GM19043 (cell line): ENCODE measurements around the gene CCNA2.
A peak's percentile ranks its signal among the peaks of the same experiment; 100 is the strongest.

Experiments
- ATAC-seq: cut with Tn5 transposase; IDR thresholded peaks from one replicate; pipeline ENCODE4 v1.9.1; 2021; ENCODE audit warnings: low read depth; ENCODE audit not compliant: unreplicated experiment

CCNA2 gene

GRCh38 chr4:121806411-121806810, 17.3 kb downstream of the CCNA2 start:
- ATAC-seq: no peak

DNA sequence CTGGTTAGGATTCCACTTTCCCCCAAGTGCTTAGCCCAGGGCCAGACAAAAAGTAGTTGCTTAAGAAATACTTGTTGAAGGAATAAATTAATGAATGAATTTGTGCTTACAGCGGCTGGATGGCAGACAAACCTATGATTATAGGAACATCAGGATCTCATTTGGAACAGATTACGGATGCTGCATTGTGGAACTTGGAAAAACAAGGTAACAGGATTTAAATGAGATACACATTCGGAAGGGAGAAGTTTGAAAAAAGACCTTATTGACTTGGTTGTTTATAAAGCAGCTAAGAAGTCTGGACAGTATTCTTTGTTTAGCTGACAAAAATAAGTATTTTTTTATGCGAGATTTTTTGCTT, 22.0 kb downstream of the CCNA2 start:
- no peak for ATAC-seq

DNA sequence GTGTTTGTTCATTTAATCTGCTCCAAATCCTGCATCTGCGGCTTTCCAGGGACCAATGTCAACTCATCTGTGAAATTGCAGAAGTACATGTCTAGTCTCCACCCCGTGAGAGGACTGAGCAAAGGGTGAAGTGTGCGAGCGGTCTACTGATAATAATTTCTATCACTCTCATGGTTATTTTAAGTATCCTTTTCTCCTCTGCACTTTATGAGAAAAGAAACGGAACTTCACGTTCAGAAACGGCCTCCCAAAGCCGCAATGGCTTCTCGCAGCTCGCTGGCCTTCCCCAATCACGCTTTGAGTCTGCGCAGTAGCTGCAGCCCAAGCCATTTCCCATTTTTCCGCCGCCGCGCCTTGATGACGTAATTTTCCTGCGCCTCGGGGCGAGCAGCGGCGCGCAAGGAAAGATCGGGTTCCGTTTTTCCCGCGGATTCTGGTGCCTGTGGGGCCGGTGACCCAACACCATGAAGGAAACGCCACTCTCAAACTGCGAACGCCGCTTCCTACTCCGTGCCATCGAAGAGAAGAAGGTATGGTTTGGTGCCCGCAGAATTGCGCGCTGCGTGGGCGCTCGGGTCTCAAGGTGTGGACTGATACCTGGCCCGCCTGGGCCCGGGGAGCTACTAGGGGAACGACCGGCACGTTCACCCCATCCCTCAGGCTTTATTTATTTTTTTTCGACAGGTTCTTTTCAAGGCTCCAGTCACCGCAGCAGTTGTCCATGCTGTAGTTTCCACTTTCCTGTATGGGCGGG, 22.5 kb downstream of the CCNA2 start, which contains the start of gene EXOSC9:
Gene EXOSC9 (plus strand): TSS at position 363 of the 754 bp plus-strand sequence. CDS start 102 bp downstream, at position 465.
- ATAC-seq: peak; percentile 71

DNA sequence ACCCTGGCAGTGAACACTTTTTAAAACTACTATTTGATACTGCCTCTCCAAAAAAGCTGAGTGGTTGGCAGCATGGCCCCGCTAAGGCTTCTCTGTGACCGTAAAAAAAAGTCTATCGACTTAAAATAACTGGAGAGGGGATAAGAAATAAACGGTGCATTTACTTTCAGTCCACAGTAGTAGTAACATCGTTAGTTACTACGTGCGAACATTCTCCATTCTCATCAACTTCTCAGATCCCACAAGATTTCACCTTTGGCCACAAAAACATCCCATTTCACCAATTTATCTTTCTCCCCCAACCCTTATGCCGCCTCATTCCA, 23.1 kb downstream of the CCNA2 start:
- peak; percentile 22 for ATAC-seq

- no peak for ATAC-seq
Observed at GRCh38 chr4:121799867-121800501, 23.7 kb downstream of the CCNA2 start.

DNA sequence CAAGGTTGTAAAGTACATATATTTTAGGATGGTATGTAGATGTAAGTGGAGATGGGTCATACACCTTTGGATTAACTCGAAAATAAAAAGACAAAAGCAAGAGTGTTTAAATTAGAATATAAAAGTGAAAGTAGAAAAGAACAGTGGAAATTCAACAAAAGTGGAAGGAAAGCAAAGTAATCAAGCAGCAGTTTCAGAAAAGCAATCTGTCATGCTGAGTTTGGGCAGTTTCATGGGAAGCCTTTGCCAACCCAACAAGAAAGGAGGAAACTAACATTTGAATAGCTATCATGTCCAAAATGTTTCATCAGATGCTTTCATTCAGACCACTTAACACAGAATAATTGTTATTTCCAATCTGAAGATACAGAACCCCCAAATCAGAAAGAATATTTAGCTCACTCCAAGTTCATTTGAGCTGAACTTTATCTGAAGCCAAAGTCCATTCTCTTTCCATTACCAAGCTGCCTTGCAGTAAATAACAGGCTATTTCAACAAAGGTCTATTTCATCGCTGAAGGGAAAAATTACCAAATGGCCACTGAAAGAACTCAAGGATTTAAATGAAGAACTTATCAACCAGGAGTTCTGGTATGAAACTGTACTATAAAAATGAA, 24.4 kb downstream of the CCNA2 start:
- ATAC-seq: no peak

DNA sequence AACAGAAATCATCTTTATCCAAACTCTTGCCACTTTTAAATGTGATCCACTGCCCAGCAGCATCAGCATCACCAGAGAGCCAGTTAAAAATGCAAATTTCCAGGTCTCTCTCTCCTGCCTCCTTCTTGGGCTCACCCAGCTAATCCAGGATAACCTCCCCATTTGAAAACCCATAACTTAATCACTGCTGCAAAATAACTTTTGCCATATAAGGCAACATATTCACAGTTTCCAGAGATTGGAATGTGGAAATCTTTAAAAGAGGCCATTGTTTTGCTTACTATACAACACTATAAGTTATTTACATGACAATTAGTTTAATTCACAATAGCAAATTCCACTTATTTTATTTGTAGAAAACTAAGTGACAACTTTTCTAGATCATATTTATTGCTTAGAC, 27.4 kb downstream of the CCNA2 start:
- ATAC-seq: no peak

DNA sequence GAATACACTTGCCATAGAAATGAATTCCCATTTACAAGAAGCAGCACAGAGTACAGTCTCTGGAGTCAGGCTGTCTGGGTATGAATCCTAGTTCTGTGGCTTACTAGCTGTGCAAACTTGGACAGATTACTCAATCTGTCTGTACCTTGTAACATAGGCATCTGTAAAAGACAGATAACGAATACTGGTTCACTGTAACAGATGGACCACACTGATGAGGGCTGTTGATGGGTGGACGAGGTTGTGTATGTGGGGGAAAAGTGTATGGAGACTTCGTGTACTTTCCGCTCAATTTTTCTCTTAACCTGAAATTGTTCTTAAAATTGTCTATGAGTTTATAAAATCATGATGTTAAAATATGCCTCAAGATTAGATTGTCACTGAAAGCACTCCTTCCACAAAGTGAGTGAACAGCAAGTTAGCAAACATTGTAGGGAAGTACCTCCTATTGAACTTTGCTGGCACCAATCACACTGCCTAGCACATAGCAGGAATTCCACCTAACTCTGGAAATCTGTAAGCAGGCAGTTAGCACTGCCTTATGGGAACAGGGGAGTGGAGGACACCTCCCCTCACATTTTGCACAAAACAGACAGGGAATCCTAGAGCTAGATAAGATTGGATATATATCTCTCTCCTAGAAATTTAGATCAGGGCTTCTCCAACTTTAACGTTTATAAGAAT, 29.0 kb downstream of the CCNA2 start:
- no peak for ATAC-seq

DNA sequence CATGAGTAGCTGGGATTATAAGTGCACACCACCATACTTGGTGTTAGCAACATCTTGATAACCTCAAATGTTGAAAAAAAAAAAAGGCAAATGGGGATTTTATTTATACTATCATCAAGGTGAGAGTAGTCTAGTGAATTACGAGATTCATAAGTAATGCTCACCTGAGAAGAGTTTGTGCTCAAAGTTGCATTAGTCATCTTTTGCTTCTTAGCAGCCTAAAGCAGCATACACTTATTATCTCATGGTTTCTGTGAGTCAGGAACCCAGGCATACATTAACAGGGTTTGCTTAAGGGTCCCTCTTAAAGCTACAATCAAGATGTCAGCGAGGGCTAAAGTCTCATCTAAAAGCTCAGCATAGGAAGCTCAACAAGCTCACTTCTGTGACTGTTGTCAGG, 30.7 kb downstream of the CCNA2 start:
- no peak for ATAC-seq

DNA sequence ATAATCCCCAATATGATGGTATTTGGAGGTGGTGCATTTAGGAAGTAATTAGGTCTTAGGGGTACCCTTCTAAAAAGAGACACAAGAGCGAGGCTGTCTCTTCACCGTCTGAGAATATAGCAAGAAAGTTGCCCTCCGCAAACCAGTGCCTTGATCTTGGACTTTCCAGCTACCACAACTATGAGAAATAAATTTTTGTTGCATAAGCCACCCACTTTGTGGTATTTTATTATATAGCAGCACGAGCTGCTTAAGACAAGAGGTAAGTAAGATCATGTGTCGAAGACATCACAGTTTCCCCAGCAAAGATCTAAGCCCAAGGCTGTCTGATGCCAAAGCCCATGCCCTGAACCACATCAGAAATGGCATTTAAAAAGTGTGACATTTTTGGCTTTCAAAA, 32.2 kb downstream of the CCNA2 start:
- ATAC-seq: no peak

DNA sequence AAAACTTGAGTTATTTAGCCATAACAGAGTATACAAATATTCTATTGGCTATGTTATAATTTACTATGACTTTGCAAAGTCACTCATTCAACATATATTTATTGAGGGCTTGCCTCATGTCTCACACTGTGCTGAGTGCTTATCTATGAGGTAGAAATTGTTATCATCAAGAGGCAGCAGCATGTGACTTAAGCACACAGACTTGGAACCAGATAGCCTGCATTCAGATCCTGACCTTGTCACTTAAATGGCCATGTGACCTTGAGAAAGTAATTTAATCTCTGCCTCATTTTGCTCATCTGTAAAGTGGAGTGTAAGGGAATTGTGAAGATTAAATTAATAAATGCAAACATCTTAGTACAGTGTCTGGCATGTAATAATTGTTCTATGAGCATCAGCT, 32.7 kb downstream of the CCNA2 start:
- no peak for ATAC-seq

- ATAC-seq: no peak
Observed at GRCh38 chr4:121789960-121790829, 33.5 kb downstream of the CCNA2 start.

GRCh38 chr4:121789455-121789854, 34.2 kb downstream of the CCNA2 start:
- ATAC-seq: no peak

GRCh38 chr4:121788896-121789295, 34.8 kb downstream of the CCNA2 start:
- no peak for ATAC-seq

DNA sequence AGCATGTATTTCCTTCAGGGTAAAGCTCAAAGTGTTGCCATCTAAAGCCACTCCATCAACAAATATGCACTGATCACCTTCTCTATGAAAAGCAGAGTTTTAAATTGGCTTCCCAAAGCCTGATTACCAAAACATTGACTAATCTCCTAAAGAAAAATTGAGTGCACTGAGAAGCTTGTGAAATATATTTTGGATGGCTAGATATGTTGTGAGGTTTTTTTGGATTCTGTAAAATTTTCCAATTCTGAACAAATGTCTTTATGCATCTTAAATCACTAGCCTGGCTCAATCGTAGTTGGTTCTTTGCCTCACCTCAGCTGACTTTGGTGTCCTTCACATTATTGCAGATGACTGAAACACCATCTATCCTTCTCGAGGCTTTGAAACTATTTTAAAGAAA, 37.5 kb downstream of the CCNA2 start:
- ATAC-seq: no peak

- ATAC-seq: no peak
Observed at GRCh38 chr4:121785479-121785878, 38.2 kb downstream of the CCNA2 start.

DNA sequence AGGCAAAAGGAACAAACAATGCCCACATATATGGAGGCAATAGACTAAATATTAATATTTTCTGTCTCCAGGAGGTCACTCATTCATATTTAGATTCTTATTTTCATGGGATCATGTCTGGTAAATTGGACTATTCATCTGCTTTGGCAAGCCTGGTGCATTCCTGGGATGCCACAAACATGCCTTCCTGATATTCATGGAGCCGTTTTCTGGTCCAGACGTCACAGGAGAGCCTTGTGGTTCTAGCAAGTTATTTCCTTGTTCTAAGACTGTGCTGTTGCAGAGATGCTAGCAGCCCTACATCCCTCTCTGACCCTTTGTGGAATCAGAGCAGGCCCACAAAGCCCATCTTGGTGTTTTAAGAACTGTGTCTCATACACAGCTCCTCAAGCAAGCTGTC, 38.7 kb downstream of the CCNA2 start:
- ATAC-seq: no peak

DNA sequence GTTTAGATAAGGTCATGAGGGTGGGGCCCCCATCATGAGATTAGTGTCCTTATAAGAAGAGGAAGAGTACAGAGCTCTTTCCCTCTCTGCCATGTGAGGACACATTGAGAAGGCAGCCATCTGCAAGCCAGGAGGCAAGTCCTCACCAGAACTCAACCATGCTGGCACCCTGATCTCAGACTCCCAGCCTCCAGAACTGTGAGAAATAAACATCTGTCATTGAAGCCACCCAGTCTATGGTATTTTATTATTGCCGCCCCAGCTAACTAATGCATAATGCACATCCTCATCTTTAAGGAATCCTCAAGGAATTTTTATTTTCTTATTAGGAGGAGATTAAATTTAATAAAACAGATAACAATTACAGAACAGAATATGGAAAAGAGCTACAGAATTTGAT, 39.3 kb downstream of the CCNA2 start:
- no peak for ATAC-seq

DNA sequence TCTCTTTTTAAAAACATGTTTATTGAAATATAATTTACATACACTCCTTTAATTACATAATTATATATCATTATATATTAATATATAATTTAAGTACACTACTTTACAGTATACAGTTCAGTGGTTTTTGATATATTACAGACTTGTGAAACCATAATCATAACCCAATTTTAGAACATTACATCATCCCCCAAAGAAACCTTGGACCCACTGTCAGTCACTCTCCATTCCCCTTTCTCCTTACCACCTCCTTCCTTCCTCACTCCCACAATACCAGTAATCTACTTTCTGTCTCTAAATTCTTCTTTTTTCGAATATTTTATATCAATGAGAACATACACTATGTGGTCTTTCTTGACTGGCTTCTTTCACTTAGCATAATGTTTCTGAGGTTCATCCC, 40.5 kb downstream of the CCNA2 start:
- no peak for ATAC-seq

DNA sequence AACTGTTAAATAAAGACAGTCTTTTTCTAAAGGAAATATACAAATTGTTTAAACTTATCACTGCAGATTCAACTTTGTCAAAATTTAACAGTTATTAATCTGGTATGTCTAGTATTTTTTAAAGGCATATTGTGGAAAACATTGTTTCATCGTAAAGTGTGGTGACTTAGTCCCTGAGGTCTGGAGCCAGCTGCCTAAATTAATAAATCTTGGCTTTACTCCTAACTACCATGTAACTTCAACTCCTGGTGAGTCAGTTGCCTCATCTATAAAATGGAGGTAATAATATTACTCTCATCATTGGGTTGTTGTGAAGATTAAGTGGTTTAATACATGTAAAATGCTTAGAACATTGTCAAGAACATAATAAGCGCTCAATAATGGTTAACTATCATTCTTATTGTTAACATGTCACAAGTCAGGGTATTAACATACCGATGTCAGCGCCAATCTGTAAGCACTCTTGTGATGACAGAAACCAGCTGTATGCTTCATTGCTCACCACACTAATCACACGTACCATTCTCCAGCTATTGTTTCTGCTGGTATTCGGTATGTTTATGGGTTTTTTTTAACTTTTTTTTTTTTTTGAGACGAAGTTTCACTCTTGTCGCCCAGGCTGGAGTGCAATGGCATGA, 44.6 kb downstream of the CCNA2 start:
- ATAC-seq: no peak
